Activated CD4-positive, CD25-positive, alpha-beta regulatory T cell treated with anti-CD3 and anti-CD28 coated beads, Interleukin-2, amount 50 U/mL, for 16 hours (primary cell): ENCODE measurements around the gene C1QL4.
A peak's percentile ranks its signal among the peaks of the same experiment; 100 is the strongest.
"Not testable (repeated sequence)": the region's sequence is repeated elsewhere in the genome, so short reads cannot be mapped to it uniquely, and the experiment has no call there.

ENCODE experiments used
- DNase-seq: peaks from one replicate; pipeline ENCODE4 v3.0.0-alpha.2; 2020; ENCODE audit warnings: low read depth, low spot score

The C1QL4 gene

DNA sequence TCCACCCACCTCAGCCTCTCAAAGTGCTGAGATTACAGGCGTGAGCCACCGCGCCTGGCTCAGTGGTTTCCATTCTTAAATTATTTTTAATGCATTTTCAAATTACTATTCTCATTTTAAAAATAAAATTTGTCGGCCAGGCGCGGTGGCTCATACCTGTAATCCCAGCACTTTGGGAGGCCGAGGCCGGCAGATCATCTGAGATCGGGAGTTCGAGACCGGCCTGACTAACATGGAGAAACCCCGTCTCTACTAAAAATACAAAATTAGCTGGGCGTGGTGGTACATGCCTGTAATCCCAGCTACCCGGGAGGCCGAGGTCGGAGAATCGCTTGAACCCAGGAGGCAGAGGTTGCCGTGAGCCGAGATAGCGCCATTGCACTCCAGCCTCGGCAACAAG is 3.2 kb downstream of the C1QL4 start:
- not testable (repeated sequence) for DNase-seq

GRCh38 chr12:49332891-49333371 is 4.1 kb downstream of the C1QL4 start:
- DNase-seq, result no peak

DNA sequence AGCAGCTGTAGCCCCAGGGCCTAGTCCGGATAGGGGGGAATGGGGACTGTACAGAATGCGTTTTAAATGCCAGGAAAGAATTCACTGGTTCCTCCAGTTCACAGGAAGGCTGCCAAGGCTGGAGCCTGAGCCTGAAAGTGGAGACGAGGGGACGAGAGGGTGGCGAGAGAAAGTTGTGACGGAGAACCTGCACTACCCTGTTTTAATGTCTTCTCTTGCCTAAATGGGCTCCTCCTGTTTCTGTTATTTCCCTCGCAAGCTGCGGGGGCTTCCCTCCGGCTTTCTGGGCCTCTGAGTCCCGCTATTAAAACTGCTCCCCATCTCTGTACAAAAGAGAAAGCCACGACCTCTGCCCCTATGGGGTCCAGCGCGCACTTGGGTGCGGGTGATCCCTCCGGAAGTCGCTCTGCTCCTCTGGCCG is 4.5 kb downstream of the C1QL4 start:
- DNase-seq, result no peak

GRCh38 chr12:49331380-49332222 is 5.4 kb downstream of the C1QL4 start:
- DNase-seq, result no peak

- no peak for DNase-seq
Observed at GRCh38 chr12:49330631-49331379, 6.2 kb downstream of the C1QL4 start.

DNA sequence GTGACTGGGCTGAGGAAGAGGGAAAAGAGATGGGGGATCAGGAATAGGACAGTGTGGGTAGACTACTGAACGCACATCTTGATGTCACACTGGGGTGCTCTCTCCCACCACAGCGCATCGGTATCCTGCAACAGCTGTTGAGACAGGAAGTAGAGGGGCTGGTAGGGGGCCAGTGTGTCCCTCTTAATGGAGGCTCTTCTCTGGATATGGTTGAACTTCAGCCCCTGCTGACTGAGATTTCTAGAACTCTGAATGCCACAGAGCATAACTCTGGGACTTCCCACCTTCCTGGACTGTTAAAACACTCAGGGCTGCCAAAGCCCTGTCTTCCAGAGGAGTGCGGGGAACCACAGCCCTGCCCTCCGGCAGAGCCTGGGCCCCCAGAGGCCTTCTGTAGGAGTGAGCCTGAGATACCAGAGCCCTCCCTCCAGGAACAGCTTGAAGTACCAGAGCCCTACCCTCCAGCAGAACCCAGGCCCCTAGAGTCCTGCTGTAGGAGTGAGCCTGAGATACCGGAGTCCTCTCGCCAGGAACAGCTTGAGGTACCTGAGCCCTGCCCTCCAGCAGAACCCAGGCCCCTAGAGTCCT is 6.9 kb downstream of the C1QL4 start:
- no peak for DNase-seq

GRCh38 chr12:49328816-49329215 is 8.2 kb downstream of the C1QL4 start:
- no peak for DNase-seq

- DNase-seq, result no peak
Observed at GRCh38 chr12:49327887-49328286, 9.1 kb downstream of the C1QL4 start.

DNA sequence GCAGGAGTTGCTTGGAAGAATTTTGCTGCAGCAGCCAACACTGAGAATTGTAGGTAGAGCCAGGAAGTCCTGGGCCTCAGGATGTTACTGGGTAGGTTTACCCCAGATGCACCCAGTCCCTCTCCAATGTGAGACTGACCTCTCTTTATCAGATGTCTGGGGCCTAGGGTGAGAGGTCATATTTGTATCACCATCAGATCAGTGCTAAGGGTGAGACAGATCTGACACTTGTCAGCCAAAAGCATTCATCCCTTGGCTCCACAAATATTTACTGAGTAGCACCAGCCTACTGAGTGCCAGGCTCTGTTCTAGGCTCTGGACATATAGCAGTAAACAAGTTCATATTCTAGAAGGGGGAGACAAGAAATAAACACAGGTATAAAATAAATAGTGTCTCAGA is 9.6 kb downstream of the C1QL4 start:
- DNase-seq, result no peak

GRCh38 chr12:49325606-49326005 is 11.4 kb downstream of the C1QL4 start:
- no peak for DNase-seq

DNA sequence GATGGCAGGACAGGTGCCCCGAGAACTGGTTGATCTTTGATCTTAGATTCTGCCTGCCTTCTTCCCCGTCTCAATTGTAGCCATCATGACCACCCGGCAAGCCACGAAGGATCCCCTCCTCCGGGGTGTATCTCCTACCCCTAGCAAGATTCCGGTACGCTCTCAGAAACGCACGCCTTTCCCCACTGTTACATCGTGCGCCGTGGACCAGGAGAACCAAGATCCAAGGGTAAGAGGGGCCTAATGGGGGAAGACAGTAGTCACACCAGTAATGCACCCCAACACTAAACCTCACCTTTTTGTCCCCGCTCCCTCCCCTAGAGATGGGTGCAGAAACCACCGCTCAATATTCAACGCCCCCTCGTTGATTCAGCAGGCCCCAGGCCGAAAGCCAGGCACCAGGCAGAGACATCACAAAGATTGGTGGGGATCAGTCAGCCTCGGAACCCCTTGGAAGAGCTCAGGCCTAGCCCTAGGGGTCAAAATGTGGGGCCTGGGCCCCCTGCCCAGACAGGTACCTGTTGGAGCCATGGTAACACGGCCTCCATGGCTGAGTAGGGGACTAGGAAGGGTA is 13.4 kb downstream of the C1QL4 start:
- no peak for DNase-seq

DNA sequence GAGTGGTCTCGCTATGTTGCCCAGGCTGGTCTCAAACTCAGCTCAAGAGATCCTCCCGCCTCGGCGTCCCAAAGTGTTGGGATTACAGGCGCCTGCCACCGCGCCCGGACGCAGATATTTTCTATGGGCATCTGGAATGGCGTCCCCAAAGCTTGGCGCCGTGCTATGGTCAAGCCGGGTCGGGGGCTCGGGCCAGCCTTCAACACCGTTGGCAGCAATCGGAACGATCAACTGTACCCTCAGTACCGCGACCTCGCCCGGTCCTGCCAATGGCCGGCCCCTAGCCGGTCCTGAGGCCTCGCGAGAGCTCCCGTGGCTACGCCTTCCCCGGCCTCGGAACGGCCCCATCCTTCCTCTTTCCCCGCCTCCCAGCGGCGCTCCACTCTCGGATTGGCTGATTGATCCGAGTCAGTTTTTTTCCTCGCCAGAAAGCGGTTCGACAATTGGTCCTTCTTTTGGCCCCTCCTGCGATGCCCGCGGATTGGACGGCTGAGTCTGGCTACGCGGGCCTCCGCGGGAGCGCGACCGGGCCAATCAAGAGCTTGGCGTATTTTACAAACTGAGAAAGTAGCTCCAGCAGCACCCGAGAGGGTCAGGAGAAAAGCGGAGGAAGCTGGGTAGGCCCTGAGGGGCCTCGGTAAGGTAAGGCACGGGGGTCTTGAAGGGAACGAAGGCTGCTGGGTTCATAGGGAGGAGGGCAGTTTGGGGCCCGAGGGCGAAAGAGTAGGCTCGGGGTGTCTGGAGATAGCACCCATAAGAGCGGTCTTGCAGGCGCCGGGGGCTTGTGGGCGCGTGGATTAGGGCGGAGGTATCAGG is 14.1 kb downstream of the C1QL4 start, which contains the start of gene TROAP:
TSS of gene TROAP (plus strand) at position 548 of the 816 bp plus-strand sequence. CDS start 354 bp downstream, outside the sequence.
- DNase-seq, result peak; percentile 96

GRCh38 chr12:49322367-49322707 is 14.7 kb downstream of the C1QL4 start:
- DNase-seq, result no peak

DNA sequence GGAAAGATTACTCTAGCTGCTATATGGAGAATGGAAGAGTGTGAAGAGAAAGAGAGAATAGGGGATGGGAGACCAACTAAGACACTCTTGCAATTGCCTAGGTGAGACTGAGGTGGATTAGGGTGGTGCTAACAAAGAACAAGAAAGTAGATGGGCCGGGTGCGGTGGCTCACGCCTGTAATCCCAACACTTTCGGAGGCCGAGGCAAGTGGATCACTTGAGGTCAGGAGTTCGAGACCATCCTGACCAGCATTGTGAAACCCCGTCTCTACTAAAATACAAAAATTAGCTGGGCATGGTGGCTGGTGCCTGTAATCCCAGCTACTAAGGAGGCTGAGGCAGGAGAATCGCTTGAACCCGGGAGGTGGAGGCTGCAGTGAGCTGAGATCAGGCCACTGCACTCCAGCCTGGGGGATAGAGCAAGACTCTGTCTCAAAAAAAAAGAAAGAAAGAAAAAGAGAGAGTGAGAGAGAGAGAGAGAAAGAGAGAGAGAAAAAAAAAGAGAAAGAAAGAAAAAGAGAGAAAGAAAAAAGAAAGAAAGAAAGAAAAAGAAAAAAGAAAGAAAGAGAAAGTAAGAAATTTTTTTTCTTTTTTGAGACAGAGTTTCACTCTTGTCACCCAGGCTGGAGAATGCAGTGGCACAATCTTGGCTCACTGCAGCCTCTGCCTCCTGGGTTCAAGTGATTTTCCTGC is 16.4 kb downstream of the C1QL4 start:
- not testable (repeated sequence) for DNase-seq

GRCh38 chr12:49317118-49317517 is 19.9 kb downstream of the C1QL4 start:
- not testable (repeated sequence) for DNase-seq

- DNase-seq, result no peak
Observed at GRCh38 chr12:49314811-49315210, 22.2 kb downstream of the C1QL4 start.

GRCh38 chr12:49310451-49311000 is 26.5 kb downstream of the C1QL4 start:
- DNase-seq, result not testable (repeated sequence)

- no peak for DNase-seq
Observed at GRCh38 chr12:49309386-49309785, 27.6 kb downstream of the C1QL4 start.

DNA sequence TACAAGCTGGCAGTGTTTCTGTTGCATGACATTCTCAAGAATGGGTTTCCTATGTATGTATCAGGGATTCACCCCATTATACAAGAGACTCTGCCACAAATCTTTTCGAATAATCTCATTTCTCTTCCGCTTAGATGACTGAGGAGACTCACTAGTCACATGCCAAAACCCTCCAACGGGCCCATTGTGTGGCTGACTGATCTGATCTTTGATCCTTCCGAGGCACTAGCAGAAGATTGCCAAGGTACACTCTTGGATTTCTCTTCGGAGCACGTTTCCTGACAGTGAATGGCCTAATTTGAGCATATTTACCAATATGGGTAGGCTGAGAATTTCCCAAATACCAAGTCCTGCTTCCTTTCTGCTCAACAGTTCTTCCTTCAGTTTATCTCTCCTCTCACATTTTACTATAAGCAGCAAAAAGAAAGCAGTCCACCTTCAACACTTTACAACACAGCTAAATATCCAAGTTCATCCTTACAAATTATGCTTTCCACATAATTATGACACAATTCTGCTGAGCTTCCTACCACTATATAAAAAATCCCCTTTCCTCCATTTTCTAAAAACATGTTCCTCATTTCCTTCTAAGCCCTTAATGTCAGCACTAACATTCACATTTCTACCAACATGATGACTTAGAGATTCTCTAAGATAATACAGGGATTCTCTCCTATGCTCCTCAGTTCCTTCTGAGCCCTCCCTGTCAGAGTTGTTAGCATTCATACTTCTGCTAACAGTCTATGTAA is 31.1 kb downstream of the C1QL4 start:
- no peak for DNase-seq
